Mesodermal cell (in vitro differentiated cells): Measurements from ENCODE around the gene ZNF764.
"Not testable (repeated sequence)": the region's sequence is repeated elsewhere in the genome, so short reads cannot be mapped to it uniquely, and the experiment has no call there.

Experiments
- H3K27ac ChIP-seq: 2 replicates; pipeline ENCODE4 v1.7.0; 2013; ENCODE audit warnings: mild to moderate bottlenecking, low read depth, low read length, moderate library complexity; ENCODE audit not compliant: severe bottlenecking
- H3K36me3 ChIP-seq: 2 replicates; pipeline ENCODE4 v1.7.1; 2013; ENCODE audit warnings: mild to moderate bottlenecking, low read length, moderate library complexity; ENCODE audit not compliant: control insufficient read depth, insufficient read depth
- H3K4me1 ChIP-seq: one replicate; pipeline ENCODE4 v1.7.1; 2013; ENCODE audit warnings: mild to moderate bottlenecking, low read length; ENCODE audit not compliant: insufficient read depth, control insufficient read depth, poor library complexity, severe bottlenecking
- H3K4me3 ChIP-seq: 2 replicates; pipeline ENCODE4 v1.7.0; 2013; ENCODE audit warnings: low read length, control low read depth, mild to moderate bottlenecking; ENCODE audit not compliant: insufficient read depth, poor library complexity, severe bottlenecking; ENCODE audit errors: extremely low read depth
- H3K9me3 ChIP-seq: 2 replicates; pipeline ENCODE4 v1.7.1; 2013; ENCODE audit warnings: mild to moderate bottlenecking, low read length, moderate library complexity; ENCODE audit not compliant: control insufficient read depth
- WGBS, 2 experiments: methylation state at CpG; one replicate each; pipeline ENCODE4 v1.1.5; 2013; ENCODE audit warnings: missing lambda C conversion rate in 2 of 2; ENCODE audit not compliant: insufficient coverage in 2 of 2; 5-methylcytosine and 5-hydroxymethylcytosine counted together

ZNF764 gene

GRCh38 chr16:30543067-30543466, 15.1 kb downstream of the ZNF764 start:
- no peak overlapping the region for H3K27ac ChIP-seq
- no peak overlapping the region for H3K4me3 ChIP-seq
- no peaks in the 10 kb centered on the region for H3K9me3 ChIP-seq
- peaks cover 24% of the 10 kb centered on the region for H3K4me1 ChIP-seq
- no peaks in the 10 kb centered on the region for H3K36me3 ChIP-seq
- WGBS, 2 experiments, result 79 to 84% methylated on average over 4 of the region's 5 CpGs

GRCh38 chr16:30541502-30542329, 16.5 kb downstream of the ZNF764 start:
- peaks cover 4% of the 10 kb centered on the region for H3K36me3 ChIP-seq
- H3K4me3 ChIP-seq, result no peak overlapping the region
- peaks cover 24% of the 10 kb centered on the region for H3K4me1 ChIP-seq
- WGBS, 2 experiments, result 18 to 29% methylated on average over 4 of the region's 10 CpGs
- H3K27ac ChIP-seq, result peak overlapping the region; percentile 80
- H3K9me3 ChIP-seq, result no peaks in the 10 kb centered on the region

GRCh38 chr16:30540916-30541464, 17.2 kb downstream of the ZNF764 start:
- H3K4me3 ChIP-seq, result not testable (repeated sequence)

GRCh38 chr16:30539986-30540526, 18.1 kb downstream of the ZNF764 start:
- 88 to 97% methylated on average over 4 to 10 of the region's 13 CpGs for whole genome bisulfite sequencing, 2 experiments
- H3K4me1 ChIP-seq, result peaks cover 27% of the 10 kb centered on the region
- not testable (repeated sequence) for H3K9me3 ChIP-seq, H3K27ac ChIP-seq, H3K36me3 ChIP-seq, H3K4me3 ChIP-seq

More at GRCh38 chr16:30540916-30541464, 17.2 kb downstream of the ZNF764 start:
- not testable (repeated sequence) for H3K36me3 ChIP-seq, H3K9me3 ChIP-seq
- Histone ChIP-seq H3K27ac (peak overlapping the region; percentile 80), H3K4me1 (peaks cover 26% of the 10 kb centered on the region)
- WGBS, 2 experiments, result 95 to 100% methylated on average over 6 to 8 of the region's 9 CpGs

GRCh38 chr16:30539000-30539964, 18.9 kb downstream of the ZNF764 start:
- no peak overlapping the region for H3K4me3 ChIP-seq
- no peak overlapping the region for H3K27ac ChIP-seq
- WGBS, 2 experiments, result 92 to 98% methylated on average over 7 of the region's 8 CpGs
- H3K36me3 ChIP-seq, result peaks cover 6% of the 10 kb centered on the region
- H3K4me1 ChIP-seq, result peaks cover 27% of the 10 kb centered on the region
- no peaks in the 10 kb centered on the region for H3K9me3 ChIP-seq

GRCh38 chr16:30536391-30537024, 21.7 kb downstream of the ZNF764 start:
- WGBS, 2 experiments, result 87 to 96% methylated on average over 8 to 11 of the region's 13 CpGs
- H3K4me1 ChIP-seq, result peaks cover 18% of the 10 kb centered on the region
- not testable (repeated sequence) for H3K9me3 ChIP-seq, H3K27ac ChIP-seq
- peak overlapping the region; percentile 56 for H3K4me3 ChIP-seq
- peaks cover 19% of the 10 kb centered on the region for H3K36me3 ChIP-seq

- Histone ChIP-seq H3K27ac (peak overlapping the region; percentile 54), H3K36me3 (peaks cover 26% of the 10 kb centered on the region), H3K4me1 (peaks cover 12% of the 10 kb centered on the region), H3K9me3 (no peaks in the 10 kb centered on the region), H3K4me3 (peak overlapping the region; percentile 56)
- WGBS, 2 experiments, result 39 to 50% methylated on average over 9 to 12 of the region's 12 CpGs
Measured at GRCh38 chr16:30535777-30536190, 22.4 kb downstream of the ZNF764 start.

- Histone ChIP-seq H3K36me3 (peaks cover 30% of the 10 kb centered on the region), H3K4me3 (peak overlapping the region; percentile 56), H3K4me1 (peaks cover 12% of the 10 kb centered on the region), H3K27ac (peak overlapping the region; percentile 54), H3K9me3 (no peaks in the 10 kb centered on the region)
- WGBS, 2 experiments, result 2 to 7% methylated on average over 14 to 16 of the region's 18 CpGs
Measured at GRCh38 chr16:30535106-30535776, 22.9 kb downstream of the ZNF764 start.

- Histone ChIP-seq H3K27ac (peak within 1 kb of the TSS; percentile 54), H3K4me3 (peak within 1 kb of the TSS; percentile 56), H3K36me3 (peaks cover 30% of the 10 kb centered on the region), H3K9me3 (no peaks in the 10 kb centered on the region), H3K4me1 (peaks cover 12% of the 10 kb centered on the region)
- WGBS, 2 experiments, result 1% methylated on average over 59 to 70 of the region's 70 CpGs
Measured at GRCh38 chr16:30534368-30535105, 23.6 kb downstream of the ZNF764 start, which contains the start of gene ZNF747. ZNF747 (minus strand) TSS chr16:30534858; CDS start chr16:30534679, 179 bp downstream.
